Activated naive CD8-positive, alpha-beta T cell treated with anti-CD3 and anti-CD28 coated beads, Interleukin-2, amount 10 ng/mL, durations not matched to agents 7 days and 5 days (primary cell): Measurements from ENCODE around the gene TMTC4. TPM values are rescaled to one million over a fixed set of nuclear protein-coding genes. Genes with fewer than 3 reads are reported as not detected.

Experiments
- ATAC-seq: fragments of 150-1000 bp; cut with Tn5 transposase; one replicate; pipeline ENCODE4 v1.10.0; 2021; ENCODE audit warnings: low read depth, moderate library complexity
- POLR2A ChIA-PET: fragments of 350-600 bp; sonication (Branson Sonifier 250); formaldehyde crosslinking; loops from one replicate; lab custom pipeline; 2021; ENCODE audit warnings: antibody characterized with exemption; lab: Charles Lee
- DNase-seq: peaks from one replicate; pipeline ENCODE4 v3.0.0; 2021
- H3K27ac Mint-ChIP-seq: one replicate; pipeline ENCODE4 v1.8.0; 2022; ENCODE audit warnings: mild to moderate bottlenecking, mixed read lengths
- H3K27me3 Mint-ChIP-seq: one replicate; pipeline ENCODE4 v1.8.0; 2022; ENCODE audit warnings: mild to moderate bottlenecking, moderate library complexity, mixed read lengths
- H3K36me3 Mint-ChIP-seq: one replicate; pipeline ENCODE4 v1.8.0; 2021; ENCODE audit warnings: mild to moderate bottlenecking, mixed read lengths
- H3K4me1 Mint-ChIP-seq: one replicate; pipeline ENCODE4 v1.8.0; 2021; ENCODE audit warnings: mixed read lengths
- H3K4me3 Mint-ChIP-seq: one replicate; pipeline ENCODE4 v1.8.0; 2022; ENCODE audit warnings: mild to moderate bottlenecking, moderate library complexity, mixed read lengths
- H3K9me3 Mint-ChIP-seq: one replicate; pipeline ENCODE4 v1.8.0; 2021; ENCODE audit warnings: mixed read lengths
- total RNA-seq, 2 experiments: library from RNA; stranded (reverse); gene quantifications; one replicate each; pipeline ENCODE4 v1.2.3, GENCODE V29; 2021

Gene TMTC4
- total RNA-seq, 2 experiments from 2014 or later, result 34.6 to 38.8 TPM

GRCh38 chr13:100608489-100608888, 66.1 kb downstream of the TMTC4 start:
- H3K4me1 Mint-ChIP-seq, result peaks cover 37% of the 10 kb centered on the region
- peaks cover 46% of the 10 kb centered on the region for H3K36me3 Mint-ChIP-seq
- peak overlapping the region; percentile 24 for H3K4me3 Mint-ChIP-seq
- H3K27me3 Mint-ChIP-seq, result no peaks in the 10 kb centered on the region
- peak overlapping the region; percentile 83 for H3K27ac Mint-ChIP-seq
- peaks cover 3% of the 10 kb centered on the region for H3K9me3 Mint-ChIP-seq
- ATAC-seq (no peak), DNase-seq (no peak)
- POLR2A ChIA-PET, result interaction anchor here (1.2 kb wide), 2 partner anchors 21 to 66 kb away, joined by 3 to 6 read pairs; partner anchors contain the start of gene TMTC4

- Mint-ChIP-seq H3K4me3 (no peak overlapping the region), H3K9me3 (peaks cover 3% of the 10 kb centered on the region), H3K27ac (no peak overlapping the region), H3K36me3 (peaks cover 43% of the 10 kb centered on the region), H3K27me3 (no peaks in the 10 kb centered on the region), H3K4me1 (peaks cover 22% of the 10 kb centered on the region)
- no peak for DNase-seq
- no peak for ATAC-seq
- POLR2A ChIA-PET, result interaction anchor here (0.6 kb wide), 1 partner anchor 19 kb away, joined by 3 read pairs; no protein-coding TSS in a partner anchor
Measured at GRCh38 chr13:100604918-100605710, 69.5 kb downstream of the TMTC4 start.

- DNase-seq (no peak), ATAC-seq (no peak)
- POLR2A ChIA-PET, result no interaction called here
- Mint-ChIP-seq H3K27ac (no peak overlapping the region), H3K27me3 (no peaks in the 10 kb centered on the region), H3K36me3 (peaks cover 29% of the 10 kb centered on the region), H3K4me1 (peaks cover 3% of the 10 kb centered on the region), H3K9me3 (no peaks in the 10 kb centered on the region), H3K4me3 (no peak overlapping the region)
Measured at GRCh38 chr13:100602493-100603111, 72.0 kb downstream of the TMTC4 start.

GRCh38 chr13:100601716-100602115, 72.9 kb downstream of the TMTC4 start:
- POLR2A ChIA-PET, result no interaction called here
- Mint-ChIP-seq H3K9me3 (no peaks in the 10 kb centered on the region), H3K4me3 (no peak overlapping the region), H3K36me3 (peaks cover 23% of the 10 kb centered on the region), H3K4me1 (peaks cover 2% of the 10 kb centered on the region), H3K27me3 (no peaks in the 10 kb centered on the region), H3K27ac (no peak overlapping the region)
- no peak for DNase-seq
- ATAC-seq, result no peak

- Mint-ChIP-seq H3K36me3 (peaks cover 18% of the 10 kb centered on the region), H3K27me3 (peaks cover 2% of the 10 kb centered on the region), H3K9me3 (no peaks in the 10 kb centered on the region), H3K4me1 (peaks cover 2% of the 10 kb centered on the region), H3K4me3 (no peak overlapping the region), H3K27ac (peak overlapping the region; percentile 1)
- no peak for DNase-seq
- no peak for ATAC-seq
- POLR2A ChIA-PET, result no interaction called here
Measured at GRCh38 chr13:100600915-100601314, 73.7 kb downstream of the TMTC4 start.

- peak overlapping the region; percentile 1 for H3K27ac Mint-ChIP-seq
- no peak for DNase-seq
- H3K36me3 Mint-ChIP-seq, result peaks cover 15% of the 10 kb centered on the region
- peaks cover 2% of the 10 kb centered on the region for H3K4me1 Mint-ChIP-seq
- H3K27me3 Mint-ChIP-seq, result peaks cover 2% of the 10 kb centered on the region
- H3K4me3 Mint-ChIP-seq, result no peak overlapping the region
- ATAC-seq, result no peak
- no peaks in the 10 kb centered on the region for H3K9me3 Mint-ChIP-seq
- POLR2A ChIA-PET, result no interaction called here
Measured at GRCh38 chr13:100600461-100600860, 74.1 kb downstream of the TMTC4 start.

GRCh38 chr13:100597253-100597652, 77.3 kb downstream of the TMTC4 start:
- POLR2A ChIA-PET, result interaction anchor here (0.9 kb wide), 1 partner anchor 12 kb away, joined by 4 read pairs; no protein-coding TSS in a partner anchor
- Mint-ChIP-seq H3K36me3 (no peaks in the 10 kb centered on the region), H3K27me3 (peaks cover 2% of the 10 kb centered on the region), H3K9me3 (no peaks in the 10 kb centered on the region), H3K4me3 (no peak overlapping the region), H3K27ac (no peak overlapping the region), H3K4me1 (no peaks in the 10 kb centered on the region)
- DNase-seq (no peak), ATAC-seq (no peak)

GRCh38 chr13:100596516-100596915, 78.1 kb downstream of the TMTC4 start:
- Mint-ChIP-seq H3K4me3 (no peak overlapping the region), H3K4me1 (peaks cover 1% of the 10 kb centered on the region), H3K9me3 (no peaks in the 10 kb centered on the region), H3K27me3 (peaks cover 2% of the 10 kb centered on the region), H3K27ac (no peak overlapping the region), H3K36me3 (no peaks in the 10 kb centered on the region)
- POLR2A ChIA-PET, result no interaction called here
- DNase-seq (no peak), ATAC-seq (no peak)

GRCh38 chr13:100594731-100595130, 79.9 kb downstream of the TMTC4 start:
- POLR2A ChIA-PET, result interaction anchor here (1.0 kb wide), 1 partner anchor 1110 kb away, joined by 3 read pairs; no protein-coding TSS in a partner anchor
- no peak overlapping the region for H3K4me3 Mint-ChIP-seq

GRCh38 chr13:100594255-100594654, 80.3 kb downstream of the TMTC4 start:
- H3K27me3 Mint-ChIP-seq, result peaks cover 2% of the 10 kb centered on the region
- no peaks in the 10 kb centered on the region for H3K9me3 Mint-ChIP-seq
- H3K4me3 Mint-ChIP-seq, result no peak overlapping the region

More at GRCh38 chr13:100594731-100595130, 79.9 kb downstream of the TMTC4 start:
- Mint-ChIP-seq H3K27me3 (peaks cover 2% of the 10 kb centered on the region), H3K4me1 (peaks cover 5% of the 10 kb centered on the region), H3K27ac (no peak overlapping the region), H3K9me3 (no peaks in the 10 kb centered on the region), H3K36me3 (no peaks in the 10 kb centered on the region)
- ATAC-seq (no peak), DNase-seq (no peak)

GRCh38 chr13:100589178-100589725, 85.3 kb downstream of the TMTC4 start:
- peak overlapping the region; percentile 73 for H3K4me3 Mint-ChIP-seq
- H3K27ac Mint-ChIP-seq, result peak overlapping the region; percentile 95
- ATAC-seq (no peak), DNase-seq (no peak)
- H3K9me3 Mint-ChIP-seq, result no peaks in the 10 kb centered on the region
- POLR2A ChIA-PET, result interaction anchor here (0.8 to 3.2 kb wide), 3 partner anchors 15 to 85 kb away, joined by 3 to 30 read pairs (median 15); partner anchors contain the start of gene TMTC4
- H3K4me1 Mint-ChIP-seq, result peaks cover 41% of the 10 kb centered on the region
- H3K27me3 Mint-ChIP-seq, result no peaks in the 10 kb centered on the region
- H3K36me3 Mint-ChIP-seq, result peaks cover 1% of the 10 kb centered on the region

More at GRCh38 chr13:100594255-100594654, 80.3 kb downstream of the TMTC4 start:
- H3K36me3 Mint-ChIP-seq, result no peaks in the 10 kb centered on the region
- H3K27ac Mint-ChIP-seq, result no peak overlapping the region
- POLR2A ChIA-PET, result no interaction called here
- no peak for ATAC-seq
- no peak for DNase-seq
- H3K4me1 Mint-ChIP-seq, result peaks cover 6% of the 10 kb centered on the region

- H3K4me1 Mint-ChIP-seq, result peaks cover 48% of the 10 kb centered on the region
Measured at GRCh38 chr13:100588331-100589177, 86.0 kb downstream of the TMTC4 start, which contains the start of gene GGACT. Gene GGACT (minus strand): TSS chr13:100588789. CDS start chr13:100532591, 56,198 bp downstream.

More at GRCh38 chr13:100588331-100589177, 86.0 kb downstream of the TMTC4 start, which contains the start of gene GGACT:
- peak within 1 kb of the TSS; percentile 95 for H3K27ac Mint-ChIP-seq
- ATAC-seq (peak; percentile 90), DNase-seq (peak; percentile 95)
- peaks cover 3% of the 10 kb centered on the region for H3K36me3 Mint-ChIP-seq
- POLR2A ChIA-PET, result interaction anchor here (0.6 to 3.2 kb wide), 6 partner anchors 10 to 1330 kb away, joined by 3 to 30 read pairs (median 4); partner anchors contain the start of genes GPR18 and TMTC4
- H3K9me3 Mint-ChIP-seq, result no peaks in the 10 kb centered on the region
- peak within 1 kb of the TSS; percentile 83 for H3K4me3 Mint-ChIP-seq
- no peaks in the 10 kb centered on the region for H3K27me3 Mint-ChIP-seq
